Measurements from ENCODE around the gene CELSR1. TPM values are rescaled to one million over a fixed set of nuclear protein-coding genes. Genes with fewer than 3 reads are reported as not detected.

Gene CELSR1
- total RNA-seq, 1 donor from 2014 or later, result 2.1 TPM

- H3K36me3 ChIP-seq (ENCODE audit: control insufficient read depth in 3 of 3, insufficient read depth in 3 of 3, low read length in 3 of 3), result peaks cover 36 to 49% (median 47%) of the 10 kb centered on the region in 3 donors
- H3K27ac ChIP-seq (ENCODE audit: low read depth, low read length), result no peak overlapping the region
- peaks cover 14 to 25% (median 16%) of the 10 kb centered on the region in 3 donors for H3K4me1 ChIP-seq (ENCODE audit: control insufficient read depth in 3 of 3, insufficient read depth in 3 of 3, low read length in 3 of 3)
- peaks cover 0 to under 1% (median 0%) of the 10 kb centered on the region in 3 donors for H3K27me3 ChIP-seq (ENCODE audit: control insufficient read depth in 3 of 3, insufficient read depth in 3 of 3, low read length in 3 of 3)
- no peaks in the 10 kb centered on the region for H3K9me3 ChIP-seq (ENCODE audit: control insufficient read depth in 3 of 3, low read length in 3 of 3)
- no peak overlapping the region for H3K9ac ChIP-seq (ENCODE audit: low read depth in 1 of 3, low read length in 3 of 3)
- H3K4me3 ChIP-seq (ENCODE audit: low read length in 3 of 3), result no peak overlapping the region
These were observed 180.6 kb downstream of the CELSR1 start for GRCh38 chr22:46356496-46357480.

GRCh38 chr22:46355996-46356471 lies 181.4 kb downstream of the CELSR1 start:
- Histone ChIP-seq H3K9ac (ENCODE audit: low read depth in 1 of 3, low read length in 3 of 3) (no peak overlapping the region), H3K27ac (ENCODE audit: low read depth, low read length) (no peak overlapping the region), H3K9me3 (ENCODE audit: control insufficient read depth in 3 of 3, low read length in 3 of 3) (no peaks in the 10 kb centered on the region), H3K36me3 (ENCODE audit: control insufficient read depth in 3 of 3, insufficient read depth in 3 of 3, low read length in 3 of 3) (peaks cover 43 to 56% (median 55%) of the 10 kb centered on the region in 3 donors), H3K4me3 (ENCODE audit: low read length in 3 of 3) (no peak overlapping the region), H3K27me3 (ENCODE audit: control insufficient read depth in 3 of 3, insufficient read depth in 3 of 3, low read length in 3 of 3) (no peaks in the 10 kb centered on the region), H3K4me1 (ENCODE audit: control insufficient read depth in 3 of 3, insufficient read depth in 3 of 3, low read length in 3 of 3) (peaks cover 14 to 25% (median 16%) of the 10 kb centered on the region in 3 donors)

GRCh38 chr22:46355369-46355995 lies 181.9 kb downstream of the CELSR1 start:
- Histone ChIP-seq H3K4me1 (ENCODE audit: control insufficient read depth in 3 of 3, insufficient read depth in 3 of 3, low read length in 3 of 3) (peaks cover 14 to 25% (median 16%) of the 10 kb centered on the region in 3 donors), H3K27me3 (ENCODE audit: control insufficient read depth in 3 of 3, insufficient read depth in 3 of 3, low read length in 3 of 3) (no peaks in the 10 kb centered on the region), H3K27ac (ENCODE audit: low read depth, low read length) (no peak overlapping the region), H3K36me3 (ENCODE audit: control insufficient read depth in 3 of 3, insufficient read depth in 3 of 3, low read length in 3 of 3) (peaks cover 48 to 62% (median 60%) of the 10 kb centered on the region in 3 donors), H3K4me3 (ENCODE audit: low read length in 3 of 3) (no peak overlapping the region), H3K9ac (ENCODE audit: low read depth in 1 of 3, low read length in 3 of 3) (peak overlapping the region in 1 of 3 donors; percentile 16), H3K9me3 (ENCODE audit: control insufficient read depth in 3 of 3, low read length in 3 of 3) (no peaks in the 10 kb centered on the region)

- Histone ChIP-seq H3K9me3 (ENCODE audit: control insufficient read depth in 3 of 3, low read length in 3 of 3) (no peaks in the 10 kb centered on the region), H3K27me3 (ENCODE audit: control insufficient read depth in 3 of 3, insufficient read depth in 3 of 3, low read length in 3 of 3) (no peaks in the 10 kb centered on the region), H3K4me3 (ENCODE audit: low read length in 3 of 3) (no peak overlapping the region), H3K4me1 (ENCODE audit: control insufficient read depth in 3 of 3, insufficient read depth in 3 of 3, low read length in 3 of 3) (peaks cover 14 to 25% (median 16%) of the 10 kb centered on the region in 3 donors), H3K9ac (ENCODE audit: low read depth in 1 of 3, low read length in 3 of 3) (no peak overlapping the region), H3K36me3 (ENCODE audit: control insufficient read depth in 3 of 3, insufficient read depth in 3 of 3, low read length in 3 of 3) (peaks cover 52 to 65% (median 64%) of the 10 kb centered on the region in 3 donors), H3K27ac (ENCODE audit: low read depth, low read length) (no peak overlapping the region)
These were observed 182.5 kb downstream of the CELSR1 start for GRCh38 chr22:46354993-46355305.

GRCh38 chr22:46354176-46354992 lies 183.0 kb downstream of the CELSR1 start:
- H3K4me1 ChIP-seq (ENCODE audit: control insufficient read depth in 3 of 3, insufficient read depth in 3 of 3, low read length in 3 of 3), result peaks cover 14 to 25% (median 16%) of the 10 kb centered on the region in 3 donors
- peak overlapping the region in 1 of 3 donors; percentile 45 for H3K9ac ChIP-seq (ENCODE audit: low read depth in 1 of 3, low read length in 3 of 3)
- peak overlapping the region; percentile 50 for H3K27ac ChIP-seq (ENCODE audit: low read depth, low read length)
- H3K27me3 ChIP-seq (ENCODE audit: control insufficient read depth in 3 of 3, insufficient read depth in 3 of 3, low read length in 3 of 3), result no peaks in the 10 kb centered on the region
- no peaks in the 10 kb centered on the region for H3K9me3 ChIP-seq (ENCODE audit: control insufficient read depth in 3 of 3, low read length in 3 of 3)
- no peak overlapping the region for H3K4me3 ChIP-seq (ENCODE audit: low read length in 3 of 3)
- H3K36me3 ChIP-seq (ENCODE audit: control insufficient read depth in 3 of 3, insufficient read depth in 3 of 3, low read length in 3 of 3), result peaks cover 56 to 71% (median 65%) of the 10 kb centered on the region in 3 donors

GRCh38 chr22:46353483-46354105 lies 183.8 kb downstream of the CELSR1 start:
- Histone ChIP-seq H3K27ac (ENCODE audit: low read depth, low read length) (peak overlapping the region; percentile 50), H3K9ac (ENCODE audit: low read depth in 1 of 3, low read length in 3 of 3) (peak overlapping the region in 1 of 3 donors; percentile 45), H3K4me1 (ENCODE audit: control insufficient read depth in 3 of 3, insufficient read depth in 3 of 3, low read length in 3 of 3) (peaks cover 14 to 25% (median 16%) of the 10 kb centered on the region in 3 donors), H3K9me3 (ENCODE audit: control insufficient read depth in 3 of 3, low read length in 3 of 3) (no peaks in the 10 kb centered on the region), H3K36me3 (ENCODE audit: control insufficient read depth in 3 of 3, insufficient read depth in 3 of 3, low read length in 3 of 3) (peaks cover 58 to 75% (median 68%) of the 10 kb centered on the region in 3 donors), H3K4me3 (ENCODE audit: low read length in 3 of 3) (no peak overlapping the region), H3K27me3 (ENCODE audit: control insufficient read depth in 3 of 3, insufficient read depth in 3 of 3, low read length in 3 of 3) (no peaks in the 10 kb centered on the region)

- Histone ChIP-seq H3K36me3 (ENCODE audit: control insufficient read depth in 3 of 3, insufficient read depth in 3 of 3, low read length in 3 of 3) (peaks cover 65 to 83% (median 73%) of the 10 kb centered on the region in 3 donors), H3K4me3 (ENCODE audit: low read length in 3 of 3) (no peak overlapping the region), H3K9me3 (ENCODE audit: control insufficient read depth in 3 of 3, low read length in 3 of 3) (no peaks in the 10 kb centered on the region), H3K27me3 (ENCODE audit: control insufficient read depth in 3 of 3, insufficient read depth in 3 of 3, low read length in 3 of 3) (no peaks in the 10 kb centered on the region), H3K9ac (ENCODE audit: low read depth in 1 of 3, low read length in 3 of 3) (peak overlapping the region in 1 of 3 donors; percentile 45), H3K4me1 (ENCODE audit: control insufficient read depth in 3 of 3, insufficient read depth in 3 of 3, low read length in 3 of 3) (peaks cover 14 to 26% (median 21%) of the 10 kb centered on the region in 3 donors), H3K27ac (ENCODE audit: low read depth, low read length) (peak overlapping the region; percentile 50)
These were observed 184.6 kb downstream of the CELSR1 start for GRCh38 chr22:46352691-46353386.

GRCh38 chr22:46352276-46352675 lies 185.1 kb downstream of the CELSR1 start:
- H3K4me3 ChIP-seq (ENCODE audit: low read length in 3 of 3), result no peak overlapping the region
- no peaks in the 10 kb centered on the region for H3K9me3 ChIP-seq (ENCODE audit: control insufficient read depth in 3 of 3, low read length in 3 of 3)
- no peak overlapping the region for H3K9ac ChIP-seq (ENCODE audit: low read depth in 1 of 3, low read length in 3 of 3)
- H3K27me3 ChIP-seq (ENCODE audit: control insufficient read depth in 3 of 3, insufficient read depth in 3 of 3, low read length in 3 of 3), result no peaks in the 10 kb centered on the region
- H3K4me1 ChIP-seq (ENCODE audit: control insufficient read depth in 3 of 3, insufficient read depth in 3 of 3, low read length in 3 of 3), result peaks cover 14 to 30% (median 26%) of the 10 kb centered on the region in 3 donors
- peaks cover 69 to 85% (median 75%) of the 10 kb centered on the region in 3 donors for H3K36me3 ChIP-seq (ENCODE audit: control insufficient read depth in 3 of 3, insufficient read depth in 3 of 3, low read length in 3 of 3)
- no peak overlapping the region for H3K27ac ChIP-seq (ENCODE audit: low read depth, low read length)
